ENCODE results near the gene ZDHHC11B. TPM values are rescaled to one million over a fixed set of nuclear protein-coding genes. Genes with fewer than 3 reads are reported as not detected.

Gene ZDHHC11B
- total and polyA plus RNA-seq, 2 of the 13 experiments (the other 11 are each of a cell fraction or from before 2014, with no cell fraction given) = 0.11 to 0.12 TPM

DNA sequence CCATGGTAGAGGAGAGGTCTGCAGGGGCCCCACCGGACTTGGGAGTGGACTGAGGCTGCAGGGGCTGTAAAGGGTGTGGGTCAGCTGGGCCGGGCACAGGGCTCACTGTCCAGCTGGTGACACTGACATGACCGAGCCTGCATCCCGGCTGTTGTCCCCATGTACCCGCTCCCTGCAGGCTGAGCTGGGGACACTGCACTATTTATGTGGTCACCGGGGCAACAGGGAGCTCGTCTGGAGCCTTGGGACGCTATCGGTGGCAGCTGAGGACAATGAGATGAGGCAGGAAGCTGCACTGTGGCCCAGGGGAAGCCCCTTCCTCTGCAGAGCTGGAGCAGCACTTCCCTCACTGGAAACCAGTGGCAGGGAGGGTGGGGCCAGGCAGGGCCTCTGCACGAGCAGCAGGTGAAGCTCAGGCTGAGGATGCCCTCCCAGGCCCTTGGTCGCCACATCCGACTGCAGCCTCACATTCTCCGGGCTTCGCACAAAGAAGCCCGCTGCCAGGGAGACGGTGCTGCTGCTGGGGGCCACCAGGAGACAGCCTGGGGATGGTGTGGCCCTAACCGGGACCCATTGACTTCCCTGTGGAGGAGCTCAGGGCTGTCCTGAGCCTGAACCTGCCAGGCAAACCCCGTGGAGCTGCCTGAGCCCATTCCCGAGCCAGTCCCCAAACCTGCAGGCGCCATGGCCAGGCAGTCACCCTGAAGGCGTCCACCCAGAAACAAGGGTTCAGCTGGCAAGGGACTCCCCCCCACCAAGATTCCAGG is 26.4 kb downstream of the ZDHHC11B start (continued):
- TF ChIP-seq, protein P1, sequence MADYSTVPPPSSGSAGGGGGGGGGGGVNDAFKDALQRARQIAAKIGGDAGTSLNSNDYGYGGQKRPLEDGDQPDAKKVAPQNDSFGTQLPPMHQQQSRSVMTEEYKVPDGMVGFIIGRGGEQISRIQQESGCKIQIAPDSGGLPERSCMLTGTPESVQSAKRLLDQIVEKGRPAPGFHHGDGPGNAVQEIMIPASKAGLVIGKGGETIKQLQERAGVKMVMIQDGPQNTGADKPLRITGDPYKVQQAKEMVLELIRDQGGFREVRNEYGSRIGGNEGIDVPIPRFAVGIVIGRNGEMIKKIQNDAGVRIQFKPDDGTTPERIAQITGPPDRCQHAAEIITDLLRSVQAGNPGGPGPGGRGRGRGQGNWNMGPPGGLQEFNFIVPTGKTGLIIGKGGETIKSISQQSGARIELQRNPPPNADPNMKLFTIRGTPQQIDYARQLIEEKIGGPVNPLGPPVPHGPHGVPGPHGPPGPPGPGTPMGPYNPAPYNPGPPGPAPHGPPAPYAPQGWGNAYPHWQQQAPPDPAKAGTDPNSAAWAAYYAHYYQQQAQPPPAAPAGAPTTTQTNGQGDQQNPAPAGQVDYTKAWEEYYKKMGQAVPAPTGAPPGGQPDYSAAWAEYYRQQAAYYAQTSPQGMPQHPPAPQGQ (CRISPR knock-in tag; IDR thresholded peaks at IDR 0.05; ENCODE audit: borderline replicate concordance) = 0 out of 2 replicates have a peak, but pooled peaks have one; percentile 25
- TF ChIP-seq MTF2 (CRISPR knock-in tag; IDR thresholded peaks at IDR 0.05; ENCODE audit: borderline replicate concordance) (0 out of 2 replicates have a peak, but pooled peaks have one; percentile 48), KLF16 (CRISPR knock-in tag; IDR thresholded peaks at IDR 0.05) (no peak), ZNF333 (CRISPR knock-in tag; IDR thresholded peaks at IDR 0.05; ENCODE audit: borderline replicate concordance) (no peak), ZKSCAN1 (IDR thresholded peaks at IDR 0.05; ENCODE audit: low read length) (peak; percentile 8; the same call in 1 of the 2 replicates), YEATS4 (CRISPR knock-in tag; IDR thresholded peaks at IDR 0.05; ENCODE audit: borderline replicate concordance) (no peak), RFX3 (CRISPR knock-in tag; IDR thresholded peaks at IDR 0.05) (peak; percentile 60), ZFY (CRISPR knock-in tag; IDR thresholded peaks at IDR 0.05) (0 out of 2 replicates have a peak, but pooled peaks have one; percentile 11), POLR2A (IDR thresholded peaks at IDR 0.05; ENCODE audit: insufficient read depth in 1 of 2, low read depth in 2 of 2, low read length in 2 of 2) (peak in 1 of 2 experiments; percentile 41; a peak in 1 of 4 replicates), ZNF263 (CRISPR knock-in tag; IDR thresholded peaks at IDR 0.05) (no peak), ZNF644 (CRISPR knock-in tag; IDR thresholded peaks at IDR 0.05; ENCODE audit: low read depth) (no peak), TBP (CRISPR knock-in tag; IDR thresholded peaks at IDR 0.05) (no peak)
- TF ChIP-seq, protein P2, sequence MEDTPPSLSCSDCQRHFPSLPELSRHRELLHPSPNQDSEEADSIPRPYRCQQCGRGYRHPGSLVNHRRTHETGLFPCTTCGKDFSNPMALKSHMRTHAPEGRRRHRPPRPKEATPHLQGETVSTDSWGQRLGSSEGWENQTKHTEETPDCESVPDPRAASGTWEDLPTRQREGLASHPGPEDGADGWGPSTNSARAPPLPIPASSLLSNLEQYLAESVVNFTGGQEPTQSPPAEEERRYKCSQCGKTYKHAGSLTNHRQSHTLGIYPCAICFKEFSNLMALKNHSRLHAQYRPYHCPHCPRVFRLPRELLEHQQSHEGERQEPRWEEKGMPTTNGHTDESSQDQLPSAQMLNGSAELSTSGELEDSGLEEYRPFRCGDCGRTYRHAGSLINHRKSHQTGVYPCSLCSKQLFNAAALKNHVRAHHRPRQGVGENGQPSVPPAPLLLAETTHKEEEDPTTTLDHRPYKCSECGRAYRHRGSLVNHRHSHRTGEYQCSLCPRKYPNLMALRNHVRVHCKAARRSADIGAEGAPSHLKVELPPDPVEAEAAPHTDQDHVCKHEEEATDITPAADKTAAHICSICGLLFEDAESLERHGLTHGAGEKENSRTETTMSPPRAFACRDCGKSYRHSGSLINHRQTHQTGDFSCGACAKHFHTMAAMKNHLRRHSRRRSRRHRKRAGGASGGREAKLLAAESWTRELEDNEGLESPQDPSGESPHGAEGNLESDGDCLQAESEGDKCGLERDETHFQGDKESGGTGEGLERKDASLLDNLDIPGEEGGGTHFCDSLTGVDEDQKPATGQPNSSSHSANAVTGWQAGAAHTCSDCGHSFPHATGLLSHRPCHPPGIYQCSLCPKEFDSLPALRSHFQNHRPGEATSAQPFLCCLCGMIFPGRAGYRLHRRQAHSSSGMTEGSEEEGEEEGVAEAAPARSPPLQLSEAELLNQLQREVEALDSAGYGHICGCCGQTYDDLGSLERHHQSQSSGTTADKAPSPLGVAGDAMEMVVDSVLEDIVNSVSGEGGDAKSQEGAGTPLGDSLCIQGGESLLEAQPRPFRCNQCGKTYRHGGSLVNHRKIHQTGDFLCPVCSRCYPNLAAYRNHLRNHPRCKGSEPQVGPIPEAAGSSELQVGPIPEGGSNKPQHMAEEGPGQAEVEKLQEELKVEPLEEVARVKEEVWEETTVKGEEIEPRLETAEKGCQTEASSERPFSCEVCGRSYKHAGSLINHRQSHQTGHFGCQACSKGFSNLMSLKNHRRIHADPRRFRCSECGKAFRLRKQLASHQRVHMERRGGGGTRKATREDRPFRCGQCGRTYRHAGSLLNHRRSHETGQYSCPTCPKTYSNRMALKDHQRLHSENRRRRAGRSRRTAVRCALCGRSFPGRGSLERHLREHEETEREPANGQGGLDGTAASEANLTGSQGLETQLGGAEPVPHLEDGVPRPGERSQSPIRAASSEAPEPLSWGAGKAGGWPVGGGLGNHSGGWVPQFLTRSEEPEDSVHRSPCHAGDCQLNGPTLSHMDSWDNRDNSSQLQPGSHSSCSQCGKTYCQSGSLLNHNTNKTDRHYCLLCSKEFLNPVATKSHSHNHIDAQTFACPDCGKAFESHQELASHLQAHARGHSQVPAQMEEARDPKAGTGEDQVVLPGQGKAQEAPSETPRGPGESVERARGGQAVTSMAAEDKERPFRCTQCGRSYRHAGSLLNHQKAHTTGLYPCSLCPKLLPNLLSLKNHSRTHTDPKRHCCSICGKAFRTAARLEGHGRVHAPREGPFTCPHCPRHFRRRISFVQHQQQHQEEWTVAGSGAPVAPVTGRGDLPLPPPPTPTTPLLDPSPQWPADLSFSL (CRISPR knock-in tag; IDR thresholded peaks at IDR 0.05) = peak; percentile 33; the same call in 1 of the 2 replicates
- TF ChIP-seq, protein P3, sequence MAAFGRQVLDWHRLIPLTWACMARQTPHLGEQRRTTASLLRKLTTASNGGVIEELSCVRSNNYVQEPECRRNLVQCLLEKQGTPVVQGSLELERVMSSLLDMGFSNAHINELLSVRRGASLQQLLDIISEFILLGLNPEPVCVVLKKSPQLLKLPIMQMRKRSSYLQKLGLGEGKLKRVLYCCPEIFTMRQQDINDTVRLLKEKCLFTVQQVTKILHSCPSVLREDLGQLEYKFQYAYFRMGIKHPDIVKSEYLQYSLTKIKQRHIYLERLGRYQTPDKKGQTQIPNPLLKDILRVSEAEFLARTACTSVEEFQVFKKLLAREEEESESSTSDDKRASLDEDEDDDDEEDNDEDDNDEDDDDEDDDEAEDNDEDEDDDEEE (CRISPR knock-in tag; IDR thresholded peaks at IDR 0.05) = peak; percentile 69; the same call in 1 of the 2 replicates
- TF ChIP-seq, protein P4, sequence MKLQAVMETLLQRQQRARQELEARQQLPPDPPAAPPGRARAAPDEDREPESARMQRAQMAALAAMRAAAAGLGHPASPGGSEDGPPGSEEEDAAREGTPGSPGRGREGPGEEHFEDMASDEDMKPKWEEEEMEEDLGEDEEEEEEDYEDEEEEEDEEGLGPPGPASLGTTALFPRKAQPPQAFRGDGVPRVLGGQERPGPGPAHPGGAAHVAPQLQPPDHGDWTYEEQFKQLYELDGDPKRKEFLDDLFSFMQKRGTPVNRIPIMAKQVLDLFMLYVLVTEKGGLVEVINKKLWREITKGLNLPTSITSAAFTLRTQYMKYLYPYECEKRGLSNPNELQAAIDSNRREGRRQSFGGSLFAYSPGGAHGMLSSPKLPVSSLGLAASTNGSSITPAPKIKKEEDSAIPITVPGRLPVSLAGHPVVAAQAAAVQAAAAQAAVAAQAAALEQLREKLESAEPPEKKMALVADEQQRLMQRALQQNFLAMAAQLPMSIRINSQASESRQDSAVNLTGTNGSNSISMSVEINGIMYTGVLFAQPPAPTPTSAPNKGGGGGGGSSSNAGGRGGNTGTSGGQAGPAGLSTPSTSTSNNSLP (IDR thresholded peaks at IDR 0.05; ENCODE audit: low read depth, low read length) = no peak
